LNCaP clone FGC (cell line): Measurements from ENCODE around the gene GRK4.
A peak's percentile ranks its signal among the peaks of the same experiment; 100 is the strongest.
"Not testable (repeated sequence)": the region's sequence is repeated elsewhere in the genome, so short reads cannot be mapped to it uniquely, and the experiment has no call there.

Experiments
- DNase-seq: peaks from one replicate; pipeline ENCODE4 v3.0.0-alpha.2; 2011; ENCODE audit warnings: low read depth
- H3K4me3 ChIP-seq: 2 replicates; pipeline ENCODE4 v1.5.1; 2011; ENCODE audit warnings: mild to moderate bottlenecking, low read depth, low read length, control low read depth
- CTCF ChIP-seq: IDR thresholded peaks from 2 replicates; pipeline ENCODE4 v1.5.1; 2012; ENCODE audit warnings: mild to moderate bottlenecking; ENCODE audit not compliant: control insufficient read depth, insufficient read depth; ENCODE audit errors: extremely low read depth

GRK4 gene

GRCh38 chr4:2977211-2978088, 14.1 kb downstream of the GRK4 start:
- 0 out of 2 replicates have a peak, but pooled peaks have one; percentile 1 for TF ChIP-seq CTCF
- DNase-seq, result peak; percentile 23
- H3K4me3 ChIP-seq, result 0 out of 2 replicates have a peak overlapping the region, but pooled peaks have one; percentile 5

GRCh38 chr4:2981256-2981819, 18.0 kb downstream of the GRK4 start:
- no peak for DNase-seq
- H3K4me3 ChIP-seq, result no peak overlapping the region
- no peak for TF ChIP-seq CTCF

- no peak for DNase-seq
- H3K4me3 ChIP-seq, result no peak overlapping the region
- TF ChIP-seq CTCF, result no peak
Observed at GRCh38 chr4:2982012-2982411, 18.6 kb downstream of the GRK4 start.

- DNase-seq, H3K4me3 ChIP-seq: not testable (repeated sequence)
Observed at GRCh38 chr4:2983715-2984114, 20.3 kb downstream of the GRK4 start.

GRCh38 chr4:2991243-2991642, 27.9 kb downstream of the GRK4 start:
- no peak for TF ChIP-seq CTCF
- no peak overlapping the region for H3K4me3 ChIP-seq
- no peak for DNase-seq

- H3K4me3 ChIP-seq, result no peak overlapping the region
- no peak for DNase-seq
- TF ChIP-seq CTCF, result no peak
Observed at GRCh38 chr4:2994917-2995316, 31.5 kb downstream of the GRK4 start.

GRCh38 chr4:2995546-2996265, 32.3 kb downstream of the GRK4 start:
- DNase-seq, result no peak
- no peak overlapping the region for H3K4me3 ChIP-seq
- TF ChIP-seq CTCF, result no peak
